ENCODE data around the gene C3orf52.
A peak's percentile ranks its signal among the peaks of the same experiment; 100 is the strongest.
"Not testable (repeated sequence)": the region's sequence is repeated elsewhere in the genome, so short reads cannot be mapped to it uniquely, and the experiment has no call there.

The C3orf52 gene, protein sequence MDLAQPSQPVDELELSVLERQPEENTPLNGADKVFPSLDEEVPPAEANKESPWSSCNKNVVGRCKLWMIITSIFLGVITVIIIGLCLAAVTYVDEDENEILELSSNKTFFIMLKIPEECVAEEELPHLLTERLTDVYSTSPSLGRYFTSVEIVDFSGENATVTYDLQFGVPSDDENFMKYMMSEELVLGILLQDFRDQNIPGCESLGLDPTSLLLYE

DNA sequence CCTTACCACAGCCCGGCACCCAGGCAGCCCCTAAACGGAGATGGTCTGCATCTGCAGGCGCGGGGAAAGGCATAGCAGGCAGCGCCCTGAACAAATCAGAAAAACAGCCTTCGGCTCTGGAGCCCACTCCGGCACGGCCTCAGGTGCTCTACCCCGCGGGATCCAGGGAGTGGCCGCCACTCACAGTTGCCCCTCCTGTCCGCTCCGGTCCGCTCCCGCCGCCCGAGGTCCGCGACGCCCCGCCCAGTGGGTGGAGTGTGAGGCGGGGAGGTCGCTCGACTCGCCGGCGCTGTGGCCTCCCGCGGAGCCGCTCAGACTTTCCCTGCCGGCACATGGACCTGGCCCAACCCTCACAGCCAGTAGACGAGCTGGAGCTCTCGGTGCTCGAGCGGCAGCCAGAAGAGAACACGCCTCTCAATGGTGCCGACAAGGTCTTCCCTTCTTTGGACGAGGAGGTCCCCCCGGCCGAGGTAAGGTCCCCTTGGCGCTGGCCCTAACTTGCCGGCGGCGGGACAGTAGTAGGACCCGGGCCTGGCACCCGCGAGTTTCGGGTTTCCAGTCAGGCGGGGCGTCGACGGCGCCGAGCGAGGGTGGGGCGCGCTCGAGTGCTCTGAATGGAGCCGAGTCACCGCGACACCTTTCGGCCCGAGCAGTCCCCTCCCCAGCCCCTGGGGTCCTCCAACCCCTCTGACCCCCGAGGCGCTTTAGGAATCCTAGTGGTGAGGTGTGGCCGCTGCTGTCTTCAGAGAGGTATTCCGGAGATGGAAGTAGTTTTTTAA is at the start of gene C3orf52:
Gene C3orf52 (plus strand): TSS at position 314 of the 779 bp plus-strand sequence. CDS start 19 bp downstream, at position 333.
- H3K4me3 ChIP-seq (replicated peaks; ENCODE audit: low read depth, low read length) = peak within 1 kb of the TSS; percentile 66

DNA sequence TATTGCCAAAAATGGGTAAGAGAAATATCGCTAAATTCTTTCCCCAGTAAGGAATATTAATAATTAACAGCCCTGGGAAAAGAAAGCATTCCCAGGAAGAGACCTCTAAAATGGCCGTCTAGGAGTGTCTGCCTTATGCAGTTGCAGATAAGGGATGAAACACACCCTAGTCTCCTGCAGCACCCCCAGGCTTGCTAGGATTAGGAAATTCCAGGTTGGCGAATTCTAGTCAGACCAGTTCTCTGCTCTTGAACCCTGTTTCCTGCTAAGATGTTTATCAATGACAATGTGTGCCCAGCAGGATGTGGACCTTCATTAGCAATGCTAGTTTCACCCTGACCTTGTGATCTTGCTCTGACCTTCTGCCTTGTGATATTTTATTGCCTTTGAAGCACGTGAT is 49.0 kb upstream of the C3orf52 start:
- not testable (repeated sequence) for H3K4me3 ChIP-seq (replicated peaks; ENCODE audit: low read depth, low read length); DNase-seq (ENCODE audit: extremely low read depth, insufficient read length); H3K36me3 ChIP-seq (ENCODE audit: control insufficient read depth, insufficient read depth, low read length); H3K27me3 ChIP-seq (replicated peaks; ENCODE audit: control insufficient read depth, insufficient read depth, low read length)

More for the DNA sequence above, at the start of gene C3orf52:
- Histone ChIP-seq H3K36me3 (ENCODE audit: control insufficient read depth, insufficient read depth, low read length) (no peaks in the 10 kb centered on the region), H3K27me3 (replicated peaks; ENCODE audit: control insufficient read depth, insufficient read depth, low read length) (no peaks in the 10 kb centered on the region)
- DNase-seq (ENCODE audit: extremely low read depth, insufficient read length) = peak; percentile 66
- TF ChIP-seq, protein P1, sequence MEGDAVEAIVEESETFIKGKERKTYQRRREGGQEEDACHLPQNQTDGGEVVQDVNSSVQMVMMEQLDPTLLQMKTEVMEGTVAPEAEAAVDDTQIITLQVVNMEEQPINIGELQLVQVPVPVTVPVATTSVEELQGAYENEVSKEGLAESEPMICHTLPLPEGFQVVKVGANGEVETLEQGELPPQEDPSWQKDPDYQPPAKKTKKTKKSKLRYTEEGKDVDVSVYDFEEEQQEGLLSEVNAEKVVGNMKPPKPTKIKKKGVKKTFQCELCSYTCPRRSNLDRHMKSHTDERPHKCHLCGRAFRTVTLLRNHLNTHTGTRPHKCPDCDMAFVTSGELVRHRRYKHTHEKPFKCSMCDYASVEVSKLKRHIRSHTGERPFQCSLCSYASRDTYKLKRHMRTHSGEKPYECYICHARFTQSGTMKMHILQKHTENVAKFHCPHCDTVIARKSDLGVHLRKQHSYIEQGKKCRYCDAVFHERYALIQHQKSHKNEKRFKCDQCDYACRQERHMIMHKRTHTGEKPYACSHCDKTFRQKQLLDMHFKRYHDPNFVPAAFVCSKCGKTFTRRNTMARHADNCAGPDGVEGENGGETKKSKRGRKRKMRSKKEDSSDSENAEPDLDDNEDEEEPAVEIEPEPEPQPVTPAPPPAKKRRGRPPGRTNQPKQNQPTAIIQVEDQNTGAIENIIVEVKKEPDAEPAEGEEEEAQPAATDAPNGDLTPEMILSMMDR (IDR thresholded peaks at IDR 0.05; ENCODE audit: insufficient read depth, low read length, poor library complexity, severe bottlenecking) = no peak

DNA sequence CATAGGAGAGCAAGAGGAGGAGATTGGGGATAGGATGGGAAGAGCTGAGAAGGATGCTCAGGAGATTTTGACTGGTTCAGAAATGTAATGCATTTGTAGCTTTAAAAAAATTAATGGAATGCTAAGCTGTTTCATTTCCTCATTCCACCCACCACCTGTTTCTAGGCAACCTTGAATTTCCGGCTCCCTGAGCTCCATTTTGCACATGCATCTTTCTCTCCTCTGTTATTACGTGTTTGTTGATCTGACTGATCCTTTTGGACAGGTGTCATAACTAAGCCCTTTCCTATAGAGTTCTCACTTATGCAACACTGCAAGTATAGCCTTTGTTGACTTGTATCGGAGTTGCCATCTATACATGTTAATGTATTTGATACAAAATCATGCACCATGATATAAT is 47.3 kb upstream of the C3orf52 start:
- Histone ChIP-seq H3K36me3 (ENCODE audit: control insufficient read depth, insufficient read depth, low read length) (no peaks in the 10 kb centered on the region), H3K27me3 (replicated peaks; ENCODE audit: control insufficient read depth, insufficient read depth, low read length) (peaks cover 2% of the 10 kb centered on the region), H3K4me3 (replicated peaks; ENCODE audit: low read depth, low read length) (no peak overlapping the region)
- TF ChIP-seq, protein P1 (IDR thresholded peaks at IDR 0.05; ENCODE audit: insufficient read depth, low read length, poor library complexity, severe bottlenecking) = no peak
- no peak for DNase-seq (ENCODE audit: extremely low read depth, insufficient read length)

DNA sequence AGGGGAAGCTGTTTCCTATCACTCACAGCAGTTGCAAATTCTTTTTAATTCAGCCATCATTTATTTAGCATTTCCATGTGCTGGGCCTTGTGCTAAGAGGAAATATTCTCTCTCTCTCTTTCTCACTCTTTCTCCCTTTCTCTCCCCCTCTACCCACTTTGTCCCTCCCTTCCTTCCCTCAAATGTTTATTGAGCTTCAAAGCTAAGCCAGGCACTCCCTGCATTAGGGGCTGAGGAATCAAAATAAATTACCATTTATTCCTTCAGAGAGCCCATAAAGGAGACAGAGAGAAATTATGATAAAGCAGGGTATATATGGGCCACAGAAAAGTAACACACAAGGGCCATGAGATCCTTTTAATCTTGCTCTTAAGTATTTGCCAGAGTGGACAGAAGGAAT is 44.9 kb upstream of the C3orf52 start:
- Histone ChIP-seq H3K36me3 (ENCODE audit: control insufficient read depth, insufficient read depth, low read length) (no peaks in the 10 kb centered on the region), H3K4me3 (replicated peaks; ENCODE audit: low read depth, low read length) (no peak overlapping the region), H3K27me3 (replicated peaks; ENCODE audit: control insufficient read depth, insufficient read depth, low read length) (no peaks in the 10 kb centered on the region)
- DNase-seq (ENCODE audit: extremely low read depth, insufficient read length) = no peak
- TF ChIP-seq, protein P1 (IDR thresholded peaks at IDR 0.05; ENCODE audit: insufficient read depth, low read length, poor library complexity, severe bottlenecking) = no peak

DNA sequence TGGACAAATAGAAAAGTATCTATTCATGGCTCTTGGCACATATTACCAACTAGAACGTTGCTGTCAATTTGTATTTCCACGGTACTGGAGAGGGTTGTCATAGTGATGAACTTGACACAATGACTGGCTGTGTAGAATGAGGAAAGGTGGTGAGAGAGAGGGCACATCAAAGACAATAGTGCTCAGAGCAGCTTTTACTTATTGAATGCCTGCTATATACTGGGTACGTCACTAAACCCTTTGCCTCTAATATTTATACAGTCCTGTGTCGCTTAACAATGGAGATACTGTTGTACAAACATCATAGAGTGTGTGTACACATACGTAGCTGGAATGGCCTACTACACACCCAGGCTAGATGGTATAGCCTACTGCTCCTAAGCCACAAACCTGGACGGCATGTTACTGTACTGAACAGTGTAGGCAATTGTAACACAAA is 43.3 kb upstream of the C3orf52 start:
- H3K36me3 ChIP-seq (ENCODE audit: control insufficient read depth, insufficient read depth, low read length) = no peaks in the 10 kb centered on the region
- TF ChIP-seq, protein P1 (IDR thresholded peaks at IDR 0.05; ENCODE audit: insufficient read depth, low read length, poor library complexity, severe bottlenecking) = no peak
- no peak for DNase-seq (ENCODE audit: extremely low read depth, insufficient read length)
- H3K4me3 ChIP-seq (replicated peaks; ENCODE audit: low read depth, low read length) = no peak overlapping the region
- no peaks in the 10 kb centered on the region for H3K27me3 ChIP-seq (replicated peaks; ENCODE audit: control insufficient read depth, insufficient read depth, low read length)

DNA sequence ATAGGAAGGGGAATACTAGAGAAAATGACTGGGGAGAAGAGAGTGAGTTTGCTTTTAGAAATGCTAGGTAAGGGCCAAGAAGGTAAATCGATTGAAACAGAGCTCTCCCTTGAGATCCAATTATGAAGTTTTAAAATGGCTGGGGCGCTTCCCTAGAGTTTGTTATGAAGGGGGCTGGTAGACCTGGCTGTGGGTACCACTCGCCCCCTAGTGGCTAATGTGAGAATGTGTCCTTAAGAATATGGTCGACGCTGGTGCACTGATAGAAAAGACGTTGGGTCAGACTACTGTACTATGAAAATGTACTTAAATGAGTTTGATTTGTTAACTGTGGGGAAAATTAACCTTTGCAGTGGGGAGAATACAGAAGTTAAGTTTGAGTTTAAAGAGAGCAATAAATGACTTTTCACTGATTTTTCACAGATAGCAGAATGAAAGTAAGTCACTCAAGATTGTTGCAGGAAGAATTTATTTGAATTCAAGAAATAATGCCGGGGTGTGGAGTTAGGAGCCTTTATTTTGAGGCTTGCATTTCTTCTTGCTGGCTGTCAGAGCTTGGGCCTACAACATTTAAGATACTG is 42.5 kb upstream of the C3orf52 start:
- Histone ChIP-seq H3K27me3 (replicated peaks; ENCODE audit: control insufficient read depth, insufficient read depth, low read length) (no peaks in the 10 kb centered on the region), H3K4me3 (replicated peaks; ENCODE audit: low read depth, low read length) (no peak overlapping the region), H3K36me3 (ENCODE audit: control insufficient read depth, insufficient read depth, low read length) (no peaks in the 10 kb centered on the region)
- DNase-seq (ENCODE audit: extremely low read depth, insufficient read length) = no peak
- TF ChIP-seq, protein P1 (IDR thresholded peaks at IDR 0.05; ENCODE audit: insufficient read depth, low read length, poor library complexity, severe bottlenecking) = peak; percentile 92

Measured in GM06990 (cell line).